Measurements from ENCODE around the gene TAF11L6.
"Not testable (repeated sequence)": the region's sequence is repeated elsewhere in the genome, so short reads cannot be mapped to it uniquely, and the experiment has no call there.

TAF11L6 gene

GRCh38 chr5:17528369-17528768, at the start of gene TAF11L6:
TAF11L6 (plus strand) TSS chr5:17528669.
- FAIRE-seq = not testable (repeated sequence)

DNA sequence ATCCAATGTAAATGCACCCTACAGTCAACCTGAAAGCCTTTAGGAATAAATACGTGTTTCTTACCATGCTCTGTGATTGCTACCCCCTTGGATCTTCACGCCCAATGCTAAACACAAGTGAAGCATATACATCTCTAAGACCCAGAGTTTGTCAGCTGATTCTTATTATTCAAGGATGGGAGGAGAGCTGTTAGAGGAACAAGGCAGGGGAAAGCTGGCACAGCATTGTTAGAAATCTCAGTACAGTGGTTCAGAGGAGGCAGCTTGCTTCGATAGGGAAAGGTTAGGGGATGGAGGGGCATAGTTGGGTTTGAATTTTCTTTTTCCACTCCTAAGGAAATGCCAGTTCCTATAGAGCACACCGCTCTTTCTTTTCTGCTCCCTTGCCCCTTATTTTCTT, 47.1 kb upstream of the TAF11L6 start:
- FAIRE-seq = no peak

- FAIRE-seq = no peak
Observed at GRCh38 chr5:17482790-17483189, 45.7 kb upstream of the TAF11L6 start.

DNA sequence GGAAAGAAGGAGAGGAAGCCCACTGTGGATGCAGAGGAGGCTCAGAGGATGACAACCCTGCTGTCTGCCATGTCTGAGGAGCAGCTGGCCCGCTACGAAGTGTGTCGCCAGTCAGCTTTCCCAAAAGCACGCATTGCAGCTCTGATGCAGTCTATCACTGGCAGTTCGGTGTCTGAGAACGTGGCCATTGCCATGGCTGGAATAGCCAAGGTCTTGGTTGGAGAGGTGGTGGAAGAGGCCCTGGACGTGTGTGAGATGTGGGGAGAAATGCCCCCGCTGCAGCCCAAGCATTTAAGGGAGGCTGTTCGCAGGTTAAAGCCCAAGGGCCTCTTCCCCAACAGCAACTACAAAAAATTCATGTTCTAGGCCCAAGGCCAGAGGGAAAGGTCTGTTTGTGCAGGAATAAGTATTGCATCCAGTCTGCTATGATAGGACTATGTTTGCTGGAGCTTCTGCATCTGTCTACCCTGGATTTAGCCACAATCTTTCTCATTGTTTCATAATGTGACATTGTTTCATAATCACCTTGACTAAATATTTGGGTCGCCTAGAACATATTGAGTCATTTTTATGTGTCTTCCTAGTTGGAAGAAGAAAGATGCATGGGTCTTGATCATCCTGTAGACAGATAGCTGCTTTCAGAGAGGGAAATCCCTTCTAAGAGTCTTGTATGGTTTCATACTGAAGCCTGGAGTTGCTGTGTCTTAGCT, 41.9 kb upstream of the TAF11L6 start:
- not testable (repeated sequence) for FAIRE-seq

DNA sequence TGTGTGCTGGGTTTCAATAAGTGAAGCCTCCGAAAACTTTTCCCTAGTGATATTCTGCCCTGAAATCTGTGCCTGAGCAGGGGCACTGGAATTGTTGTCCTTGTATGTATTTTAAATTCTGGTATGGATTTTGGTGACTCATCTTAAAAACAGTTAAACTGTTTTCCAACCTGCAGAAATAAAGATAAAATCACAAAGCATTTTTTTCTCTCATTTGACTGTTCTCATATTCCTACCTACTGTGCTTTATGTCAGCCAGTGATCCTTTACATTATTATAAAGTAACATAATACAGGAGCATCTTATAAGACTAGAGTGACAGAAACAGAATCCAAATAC, 41.3 kb upstream of the TAF11L6 start:
- FAIRE-seq = no peak

- not testable (repeated sequence) for FAIRE-seq
Observed at GRCh38 chr5:17491257-17491656, 37.2 kb upstream of the TAF11L6 start.

GRCh38 chr5:17492770-17493169, 35.7 kb upstream of the TAF11L6 start:
- FAIRE-seq = no peak

DNA sequence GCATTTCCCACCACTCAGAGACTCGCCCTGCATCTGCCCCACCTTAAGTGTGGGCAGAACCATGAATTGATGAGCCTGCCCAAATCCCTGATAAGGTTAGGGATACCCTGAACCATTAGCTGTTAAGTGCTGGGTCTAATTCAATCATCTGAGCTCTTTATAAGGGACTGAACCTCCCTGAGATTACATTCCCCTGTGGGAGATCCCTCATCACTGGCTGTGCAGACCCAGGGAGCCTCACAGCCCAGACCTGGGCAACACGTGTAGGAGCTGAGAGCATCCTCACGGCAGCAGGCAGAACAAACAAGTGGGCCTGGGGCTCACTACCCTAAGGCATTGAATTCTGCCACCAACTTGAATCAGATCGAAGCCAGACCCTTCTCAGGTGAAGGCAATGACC, 31.0 kb upstream of the TAF11L6 start:
- FAIRE-seq = no peak

DNA sequence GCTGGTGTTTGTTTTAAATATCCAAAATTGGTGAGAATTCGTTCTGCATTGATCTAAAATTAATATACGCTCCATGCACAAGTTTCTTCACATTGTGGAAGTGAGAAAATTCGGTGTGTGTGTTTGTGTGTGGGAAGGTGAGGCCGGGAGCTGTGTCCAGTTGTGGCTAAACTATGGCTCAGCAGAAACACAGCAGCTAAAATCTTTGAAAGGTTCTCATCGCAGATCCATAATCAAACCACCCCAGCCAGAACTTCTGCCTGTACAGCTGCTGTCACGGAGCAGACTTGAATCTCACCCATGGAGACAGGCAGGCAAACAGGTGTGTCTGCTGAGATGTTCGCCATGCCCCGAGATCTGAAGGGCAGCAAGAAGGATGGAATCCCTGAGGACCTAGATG, 30.5 kb upstream of the TAF11L6 start, which contains the start of gene TAF11L2:
TAF11L2 (plus strand) TSS at position 301 of the 400 bp plus-strand sequence.
- not testable (repeated sequence) for FAIRE-seq

- no peak for FAIRE-seq
Observed at GRCh38 chr5:17511775-17512325, 16.6 kb upstream of the TAF11L6 start.

DNA sequence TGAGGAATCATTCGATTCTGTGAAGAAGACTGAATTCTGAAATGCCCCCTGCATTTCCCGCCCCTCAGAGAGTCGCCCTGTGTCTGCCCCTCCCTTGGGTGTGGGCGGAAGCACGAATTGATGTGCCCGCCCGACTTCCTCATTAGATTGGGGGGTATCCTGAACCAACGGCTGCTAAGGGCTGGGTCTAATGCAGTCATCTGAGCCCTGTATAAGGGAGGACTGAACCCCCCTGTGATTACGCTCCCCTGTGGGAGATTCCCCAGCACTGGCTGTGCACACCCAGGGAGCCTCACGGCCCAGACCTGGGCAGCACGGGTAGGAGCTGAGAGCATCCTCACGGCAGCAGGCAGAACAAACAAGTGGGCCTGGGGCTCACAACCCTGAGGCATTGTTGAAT, 10.9 kb upstream of the TAF11L6 start:
- FAIRE-seq = not testable (repeated sequence)

GRCh38 chr5:17518067-17518466, 10.4 kb upstream of the TAF11L6 start, which contains the start of gene TAF11L3:
TAF11L3 (plus strand) TSS chr5:17518367.
- not testable (repeated sequence) for FAIRE-seq

DNA sequence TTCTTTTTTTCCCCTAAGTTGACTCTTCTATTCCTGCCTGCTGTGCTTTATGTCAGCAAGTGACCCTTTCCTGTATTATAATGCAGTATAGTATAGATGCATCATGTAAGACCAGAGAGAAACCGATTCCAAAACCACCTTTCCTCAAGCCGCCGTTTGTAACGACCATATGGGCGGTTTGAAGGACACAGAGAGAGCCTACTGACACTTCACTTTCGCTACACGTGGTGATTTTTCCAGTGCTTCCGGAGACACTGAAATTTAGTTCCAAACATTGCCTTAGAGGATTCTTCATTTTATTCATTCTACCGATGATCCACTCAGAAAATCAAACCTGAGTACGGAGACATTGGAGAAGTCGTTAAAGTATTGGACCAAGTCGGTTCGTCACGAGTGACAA, 9.0 kb upstream of the TAF11L6 start:
- not testable (repeated sequence) for FAIRE-seq

GRCh38 chr5:17521501-17521900, 7.0 kb upstream of the TAF11L6 start, which contains the start of gene TAF11L4:
TAF11L4 (plus strand) TSS chr5:17521801.
- FAIRE-seq = not testable (repeated sequence)

DNA sequence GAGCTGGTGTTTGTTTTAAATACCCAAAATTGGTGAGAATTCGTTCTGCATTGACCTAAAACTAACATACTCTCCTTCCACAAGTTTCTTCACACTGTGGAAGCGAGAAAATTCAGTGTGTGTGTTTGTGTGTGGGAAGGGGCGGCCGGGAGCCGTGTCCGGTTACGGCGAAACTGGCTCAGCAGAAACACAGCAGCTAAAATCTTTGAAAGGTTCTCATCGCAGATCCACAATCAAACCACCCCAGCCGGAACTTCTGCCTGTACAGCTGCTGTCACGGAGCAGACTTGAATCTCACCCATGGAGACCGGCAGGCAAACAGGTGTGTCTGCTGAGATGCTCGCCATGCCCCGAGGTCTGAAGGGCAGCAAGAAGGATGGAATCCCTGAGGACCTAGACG, 3.5 kb upstream of the TAF11L6 start, which contains the start of gene TAF11L5:
TAF11L5 (plus strand) TSS at position 301 of the 400 bp plus-strand sequence.
- FAIRE-seq = not testable (repeated sequence)

- not testable (repeated sequence) for FAIRE-seq
Observed at GRCh38 chr5:17526504-17526903, 2.0 kb upstream of the TAF11L6 start.
